Gastroesophageal sphincter (tissue), 3 donors: ENCODE measurements around the gene BICD1.

Experiments used
- POLR2A ChIP-seq, 2 donors: fragments of 450-650 bp; IDR thresholded peaks; one replicate each; pipeline ENCODE4 v1.6.1; 2017; ENCODE audit warnings: antibody characterized with exemption in 2 of 2, mild to moderate bottlenecking in 2 of 2, moderate library complexity in 1 of 2
- TF ChIP-seq, protein P1 (sequence below), 4 experiments: fragments of 200-600 bp in 2 of 4; fragments of 450-650 bp in 2 of 4; sonication (generic) in 1 of 4; IDR thresholded peaks; one replicate each; pipeline ENCODE4 v1.5.1; 2017 to 2019; ENCODE audit warnings: antibody characterized with exemption in 4 of 4, mild to moderate bottlenecking in 2 of 4, moderate library complexity in 2 of 4

DNA sequence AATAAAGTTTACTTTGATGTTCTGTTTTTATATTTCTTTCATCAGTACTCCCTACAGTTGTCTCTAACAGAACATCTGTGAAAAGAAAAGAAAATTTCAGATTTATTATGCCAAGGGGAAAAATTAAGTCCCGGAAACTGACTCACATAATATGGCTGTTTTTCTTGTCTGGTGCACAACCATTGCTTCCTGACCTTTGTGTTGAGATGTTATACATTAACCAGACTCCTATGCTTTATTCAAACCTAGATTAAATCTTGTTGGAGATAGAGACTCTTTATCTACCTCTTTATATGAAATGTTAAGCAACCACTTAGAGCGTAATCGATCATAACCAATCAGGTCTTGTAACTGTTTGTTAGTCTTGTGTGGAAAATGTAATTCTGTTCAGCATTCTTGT is 37.6 kb upstream of the BICD1 start:
- TF ChIP-seq, protein P1, sequence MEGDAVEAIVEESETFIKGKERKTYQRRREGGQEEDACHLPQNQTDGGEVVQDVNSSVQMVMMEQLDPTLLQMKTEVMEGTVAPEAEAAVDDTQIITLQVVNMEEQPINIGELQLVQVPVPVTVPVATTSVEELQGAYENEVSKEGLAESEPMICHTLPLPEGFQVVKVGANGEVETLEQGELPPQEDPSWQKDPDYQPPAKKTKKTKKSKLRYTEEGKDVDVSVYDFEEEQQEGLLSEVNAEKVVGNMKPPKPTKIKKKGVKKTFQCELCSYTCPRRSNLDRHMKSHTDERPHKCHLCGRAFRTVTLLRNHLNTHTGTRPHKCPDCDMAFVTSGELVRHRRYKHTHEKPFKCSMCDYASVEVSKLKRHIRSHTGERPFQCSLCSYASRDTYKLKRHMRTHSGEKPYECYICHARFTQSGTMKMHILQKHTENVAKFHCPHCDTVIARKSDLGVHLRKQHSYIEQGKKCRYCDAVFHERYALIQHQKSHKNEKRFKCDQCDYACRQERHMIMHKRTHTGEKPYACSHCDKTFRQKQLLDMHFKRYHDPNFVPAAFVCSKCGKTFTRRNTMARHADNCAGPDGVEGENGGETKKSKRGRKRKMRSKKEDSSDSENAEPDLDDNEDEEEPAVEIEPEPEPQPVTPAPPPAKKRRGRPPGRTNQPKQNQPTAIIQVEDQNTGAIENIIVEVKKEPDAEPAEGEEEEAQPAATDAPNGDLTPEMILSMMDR (IDR thresholded peaks at IDR 0.05): no peak
- TF ChIP-seq POLR2A (IDR thresholded peaks at IDR 0.05): no peak
